ENCODE data around the gene PLPPR1. TPM values are rescaled to one million over a fixed set of nuclear protein-coding genes. Genes with fewer than 3 reads are reported as not detected.

PLPPR1 gene
- total RNA-seq, 1 donor from 2014 or later: 3.2 TPM

- H3K4me3 ChIP-seq: no peak overlapping the region
- no peak overlapping the region for H2AFZ ChIP-seq (replicated peaks)
- no peaks in the 10 kb centered on the region for H3K4me1 ChIP-seq
- H3K4me3 Mint-ChIP-seq: no peak overlapping the region
- no peaks in the 10 kb centered on the region for H3K79me2 ChIP-seq (ENCODE audit: low read depth)
- no peaks in the 10 kb centered on the region for H3K27me3 ChIP-seq
- H3K27me3 Mint-ChIP-seq (ENCODE audit: insufficient read depth, low read depth): no peaks in the 10 kb centered on the region
- H3K9ac ChIP-seq: no peak overlapping the region
- H3F3A ChIP-seq (ENCODE audit: low read depth): no peaks in the 10 kb centered on the region
- no peaks in the 10 kb centered on the region for H4K20me1 ChIP-seq (ENCODE audit: low read depth)
- no peak overlapping the region for H3K4me2 ChIP-seq
- no peak for TF ChIP-seq EZH2phosphoT487 (IDR thresholded peaks at IDR 0.05)
- TF ChIP-seq EZH2 (IDR thresholded peaks at IDR 0.05): no peak
- TF ChIP-seq CTCF (IDR thresholded peaks at IDR 0.05): no peak
- H3K27ac ChIP-seq: no peak overlapping the region
- DNase-seq (ENCODE audit: low spot score): no peak
- H3K9me3 ChIP-seq (ENCODE audit: low read depth): no peaks in the 10 kb centered on the region
- H3K27ac Mint-ChIP-seq: no peak overlapping the region
- no peaks in the 10 kb centered on the region for H3K4me1 Mint-ChIP-seq
- no peaks in the 10 kb centered on the region for H3K36me3 ChIP-seq
- H3K9me3 Mint-ChIP-seq: no peaks in the 10 kb centered on the region
- H3K36me3 Mint-ChIP-seq: no peaks in the 10 kb centered on the region
Observed at GRCh38 chr9:101299901-101300300, 271.4 kb downstream of the PLPPR1 start.

GRCh38 chr9:101307051-101307450 lies 278.5 kb downstream of the PLPPR1 start:
- Histone ChIP-seq H3K9me3 (ENCODE audit: low read depth) (no peaks in the 10 kb centered on the region), H3K36me3 (no peaks in the 10 kb centered on the region), H3K27me3 (no peaks in the 10 kb centered on the region), H3K9ac (no peak overlapping the region), H2AFZ (replicated peaks) (no peak overlapping the region), H3K4me1 (no peaks in the 10 kb centered on the region), H3K4me2 (no peak overlapping the region), H3K79me2 (ENCODE audit: low read depth) (no peaks in the 10 kb centered on the region), H3F3A (ENCODE audit: low read depth) (no peaks in the 10 kb centered on the region), H3K4me3 (no peak overlapping the region), H3K27ac (no peak overlapping the region), H4K20me1 (ENCODE audit: low read depth) (no peaks in the 10 kb centered on the region)
- TF ChIP-seq CTCF (IDR thresholded peaks at IDR 0.05) (no peak), EZH2phosphoT487 (IDR thresholded peaks at IDR 0.05) (no peak), EZH2 (IDR thresholded peaks at IDR 0.05) (no peak)
- no peaks in the 10 kb centered on the region for H3K4me1 Mint-ChIP-seq
- H3K36me3 Mint-ChIP-seq: no peaks in the 10 kb centered on the region
- no peak overlapping the region for H3K27ac Mint-ChIP-seq
- DNase-seq (ENCODE audit: low spot score): no peak
- H3K27me3 Mint-ChIP-seq (ENCODE audit: insufficient read depth, low read depth): no peaks in the 10 kb centered on the region
- no peak overlapping the region for H3K4me3 Mint-ChIP-seq
- H3K9me3 Mint-ChIP-seq: no peaks in the 10 kb centered on the region

- H3K9me3 ChIP-seq (ENCODE audit: low read depth): no peaks in the 10 kb centered on the region
- H2AFZ ChIP-seq (replicated peaks): no peak overlapping the region
- H3K4me1 ChIP-seq: no peaks in the 10 kb centered on the region
- no peaks in the 10 kb centered on the region for H4K20me1 ChIP-seq (ENCODE audit: low read depth)
- Mint-ChIP-seq H3K9me3 (no peaks in the 10 kb centered on the region), H3K4me1 (no peaks in the 10 kb centered on the region), H3K36me3 (no peaks in the 10 kb centered on the region), H3K4me3 (no peak overlapping the region), H3K27me3 (ENCODE audit: insufficient read depth, low read depth) (no peaks in the 10 kb centered on the region), H3K27ac (no peak overlapping the region)
- no peak overlapping the region for H3K9ac ChIP-seq
- DNase-seq (ENCODE audit: low spot score): no peak
- no peaks in the 10 kb centered on the region for H3F3A ChIP-seq (ENCODE audit: low read depth)
- H3K27me3 ChIP-seq: no peaks in the 10 kb centered on the region
- TF ChIP-seq CTCF (IDR thresholded peaks at IDR 0.05) (no peak), EZH2phosphoT487 (IDR thresholded peaks at IDR 0.05) (no peak), EZH2 (IDR thresholded peaks at IDR 0.05) (no peak)
- no peak overlapping the region for H3K4me3 ChIP-seq
- H3K79me2 ChIP-seq (ENCODE audit: low read depth): no peaks in the 10 kb centered on the region
- no peaks in the 10 kb centered on the region for H3K36me3 ChIP-seq
- H3K4me2 ChIP-seq: no peak overlapping the region
- H3K27ac ChIP-seq: no peak overlapping the region
Observed at GRCh38 chr9:101307524-101308213, 279.1 kb downstream of the PLPPR1 start.

All from neural progenitor cell (in vitro differentiated cells).